Measurements from ENCODE around the gene MED26. TPM values are rescaled to one million over a fixed set of nuclear protein-coding genes. Genes with fewer than 3 reads are reported as not detected.

The MED26 gene
- total and polyA plus RNA-seq, 9 of the 15 experiments (the other 6 are each of a cell fraction or from before 2014, with no cell fraction given): 0.71 to 15.1 (median 6.2) TPM

- no peak for TF ChIP-seq AFF4 (CRISPR knock-in tag; IDR thresholded peaks at IDR 0.05)
- no peak for TF ChIP-seq NELFE (IDR thresholded peaks at IDR 0.05; ENCODE audit: insufficient read depth, insufficient read length)
- TF ChIP-seq SNIP1 (IDR thresholded peaks at IDR 0.05; ENCODE audit: low read depth): no peak
- TF ChIP-seq EWSR1 (IDR thresholded peaks at IDR 0.05; ENCODE audit: borderline replicate concordance, low read depth, partially characterized antibody): no peak
- TF ChIP-seq MAFF (IDR thresholded peaks at IDR 0.05; ENCODE audit: low read length): no peak
- no peak for TF ChIP-seq SMAD3 (CRISPR knock-in tag; conservative IDR thresholded peaks at IDR 0.05)
- no peak for TF ChIP-seq ZNF140 (CRISPR knock-in tag; IDR thresholded peaks at IDR 0.05)
- TF ChIP-seq MXD1 (CRISPR knock-in tag; IDR thresholded peaks at IDR 0.05; ENCODE audit: borderline replicate concordance, poor library complexity, severe bottlenecking): no peak
- TF ChIP-seq RFX7 (CRISPR knock-in tag; IDR thresholded peaks at IDR 0.05): no peak
- TF ChIP-seq ZBTB34 (CRISPR knock-in tag; IDR thresholded peaks at IDR 0.05): no peak
- TF ChIP-seq MCM5 (IDR thresholded peaks at IDR 0.05; ENCODE audit: low read depth): no peak
- no peak for TF ChIP-seq ZNF696 (CRISPR knock-in tag; conservative IDR thresholded peaks at IDR 0.05)
- TF ChIP-seq SP1 (CRISPR knock-in tag; IDR thresholded peaks at IDR 0.05): no peak
- no peak for TF ChIP-seq E2F4 (CRISPR knock-in tag; IDR thresholded peaks at IDR 0.05; ENCODE audit: low read depth)
- TF ChIP-seq MXI1 (IDR thresholded peaks at IDR 0.05; ENCODE audit: low read depth, low read length): peak; percentile 70; the same call in 1 of the 2 replicates
- no peak for TF ChIP-seq ZNF764 (CRISPR knock-in tag; IDR thresholded peaks at IDR 0.05; ENCODE audit: low read depth)
- no peak for TF ChIP-seq ZNF57 (CRISPR knock-in tag; IDR thresholded peaks at IDR 0.05)
- TF ChIP-seq GATAD2B (IDR thresholded peaks at IDR 0.05; ENCODE audit: borderline replicate concordance): no peak
- no peak for TF ChIP-seq POLR2AphosphoS2 (IDR thresholded peaks at IDR 0.05; ENCODE audit: low read length)
- no peak for TF ChIP-seq NR0B1 (IDR thresholded peaks at IDR 0.05; ENCODE audit: partially characterized antibody)
Observed at GRCh38 chr19:16584248-16585093, 43.5 kb downstream of the MED26 start (continued).

Measured in K562 (cell line).